Adipocyte (in vitro differentiated cells): Measurements from ENCODE around the gene SLC39A11.
A peak's percentile ranks its signal among the peaks of the same experiment; 100 is the strongest.
"Not testable (repeated sequence)": the region's sequence is repeated elsewhere in the genome, so short reads cannot be mapped to it uniquely, and the experiment has no call there.

Experiments
- DNase-seq: peaks from one replicate; pipeline ENCODE4 v3.0.0-alpha.2; 2015; ENCODE audit warnings: low read depth
- H3K27me3 ChIP-seq: replicated peaks from 2 replicates; pipeline ENCODE4 v1.7.0; 2013; ENCODE audit warnings: mild to moderate bottlenecking, low read length, moderate library complexity; ENCODE audit not compliant: control insufficient read depth, insufficient read depth
- H3K36me3 ChIP-seq: 2 replicates; pipeline ENCODE4 v1.7.0; 2013; ENCODE audit warnings: low read length, mild to moderate bottlenecking, moderate library complexity; ENCODE audit not compliant: control insufficient read depth, insufficient read depth, severe bottlenecking
- H3K4me1 ChIP-seq: 2 replicates; pipeline ENCODE4 v1.7.0; 2013; ENCODE audit warnings: mild to moderate bottlenecking, low read length, moderate library complexity; ENCODE audit not compliant: control insufficient read depth, insufficient read depth
- H3K4me3 ChIP-seq: 2 replicates; pipeline ENCODE4 v1.7.0; 2013; ENCODE audit warnings: mild to moderate bottlenecking, low read length, moderate library complexity
- H3K9ac ChIP-seq: 2 replicates; pipeline ENCODE4 v1.7.0; 2013; ENCODE audit warnings: mild to moderate bottlenecking, low read length, moderate library complexity
- H3K9me3 ChIP-seq: 2 replicates; pipeline ENCODE4 v1.7.0; 2013; ENCODE audit warnings: mild to moderate bottlenecking, low read length, moderate library complexity; ENCODE audit not compliant: control insufficient read depth

The SLC39A11 gene

GRCh38 chr17:73017658-73018057 lies 74.8 kb downstream of the SLC39A11 start:
- Histone ChIP-seq H3K9ac (no peak overlapping the region), H3K36me3 (no peaks in the 10 kb centered on the region), H3K9me3 (peaks cover 11% of the 10 kb centered on the region), H3K27me3 (no peaks in the 10 kb centered on the region), H3K4me1 (peaks cover 3% of the 10 kb centered on the region), H3K4me3 (no peak overlapping the region)
- DNase-seq: peak; percentile 60

DNA sequence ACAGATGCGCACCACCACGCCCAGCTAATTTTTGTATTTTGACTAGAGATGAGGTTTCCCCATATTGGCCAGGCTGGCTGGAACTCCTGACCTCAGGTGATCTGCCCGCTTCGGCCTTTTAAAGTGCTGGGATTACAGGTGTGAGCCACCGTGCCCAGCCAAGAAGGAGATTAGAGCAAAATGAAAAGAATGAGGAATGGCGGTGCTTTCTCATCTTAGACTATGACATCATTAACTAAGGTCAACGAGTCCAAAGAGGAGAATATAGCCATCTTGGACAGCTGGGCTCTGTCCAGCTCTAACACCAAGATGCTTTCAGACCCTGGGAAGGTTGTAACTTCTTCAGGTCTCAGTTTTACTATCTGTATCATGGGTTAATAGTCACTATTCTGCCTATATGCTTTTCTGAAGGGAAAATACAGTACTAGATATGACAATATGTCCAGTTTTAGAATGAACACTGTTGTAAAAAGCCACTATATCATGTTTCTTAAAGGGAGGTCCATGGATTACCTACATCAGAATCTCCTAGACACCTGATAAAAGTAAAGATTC lies 76.7 kb downstream of the SLC39A11 start:
- H3K9ac ChIP-seq: no peak overlapping the region

GRCh38 chr17:73013816-73014663 lies 78.4 kb downstream of the SLC39A11 start:
- H3K9me3 ChIP-seq: peaks cover 7% of the 10 kb centered on the region
- peaks cover 3% of the 10 kb centered on the region for H3K4me1 ChIP-seq
- H3K4me3 ChIP-seq: no peak overlapping the region
- no peaks in the 10 kb centered on the region for H3K27me3 ChIP-seq
- H3K36me3 ChIP-seq: no peaks in the 10 kb centered on the region
- no peak overlapping the region for H3K9ac ChIP-seq
- peak; percentile 1 for DNase-seq

More for the DNA sequence above, 76.7 kb downstream of the SLC39A11 start:
- Histone ChIP-seq H3K4me1 (peaks cover 3% of the 10 kb centered on the region), H3K36me3 (no peaks in the 10 kb centered on the region), H3K4me3 (no peak overlapping the region), H3K9me3 (peaks cover 11% of the 10 kb centered on the region), H3K27me3 (no peaks in the 10 kb centered on the region)
- no peak for DNase-seq

- Histone ChIP-seq H3K27me3 (no peaks in the 10 kb centered on the region), H3K4me3 (no peak overlapping the region), H3K9me3 (no peaks in the 10 kb centered on the region), H3K36me3 (no peaks in the 10 kb centered on the region), H3K9ac (no peak overlapping the region), H3K4me1 (peaks cover 3% of the 10 kb centered on the region)
- DNase-seq: no peak
Measured at GRCh38 chr17:73013301-73013700, 79.2 kb downstream of the SLC39A11 start.

- H3K27me3 ChIP-seq: no peaks in the 10 kb centered on the region
- H3K9ac ChIP-seq: no peak overlapping the region
- no peaks in the 10 kb centered on the region for H3K36me3 ChIP-seq
- H3K9me3 ChIP-seq: no peaks in the 10 kb centered on the region
- no peak for DNase-seq
- no peak overlapping the region for H3K4me3 ChIP-seq
- no peaks in the 10 kb centered on the region for H3K4me1 ChIP-seq
Measured at GRCh38 chr17:73011016-73011486, 81.4 kb downstream of the SLC39A11 start.

DNA sequence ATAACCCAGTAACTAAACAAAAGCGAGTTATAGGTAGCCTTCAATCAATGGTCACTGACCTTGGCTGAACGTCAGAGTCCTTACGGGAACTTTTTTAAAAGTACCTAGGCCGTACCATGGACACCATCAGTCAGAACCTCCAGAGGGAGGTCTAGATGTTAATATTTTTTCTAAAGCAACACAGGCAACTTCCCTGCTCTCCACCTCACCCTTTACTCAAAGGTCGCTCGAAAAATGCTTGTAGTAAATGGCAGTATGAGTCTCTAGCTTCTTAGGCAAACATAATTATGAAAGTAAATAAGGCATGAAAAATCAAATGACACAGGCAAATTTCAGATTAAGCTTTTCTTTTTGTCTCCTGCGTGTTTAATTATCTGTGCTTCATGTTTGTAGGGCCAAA lies 82.1 kb downstream of the SLC39A11 start:
- DNase-seq: no peak
- Histone ChIP-seq H3K4me3 (no peak overlapping the region), H3K36me3 (no peaks in the 10 kb centered on the region), H3K27me3 (no peaks in the 10 kb centered on the region), H3K4me1 (no peaks in the 10 kb centered on the region), H3K9ac (no peak overlapping the region), H3K9me3 (no peaks in the 10 kb centered on the region)

- no peaks in the 10 kb centered on the region for H3K4me1 ChIP-seq
- H3K9me3 ChIP-seq: no peaks in the 10 kb centered on the region
- no peaks in the 10 kb centered on the region for H3K27me3 ChIP-seq
- no peak overlapping the region for H3K4me3 ChIP-seq
- H3K36me3 ChIP-seq: no peaks in the 10 kb centered on the region
- no peak overlapping the region for H3K9ac ChIP-seq
- DNase-seq: no peak
Measured at GRCh38 chr17:73007407-73007806, 85.1 kb downstream of the SLC39A11 start.

DNA sequence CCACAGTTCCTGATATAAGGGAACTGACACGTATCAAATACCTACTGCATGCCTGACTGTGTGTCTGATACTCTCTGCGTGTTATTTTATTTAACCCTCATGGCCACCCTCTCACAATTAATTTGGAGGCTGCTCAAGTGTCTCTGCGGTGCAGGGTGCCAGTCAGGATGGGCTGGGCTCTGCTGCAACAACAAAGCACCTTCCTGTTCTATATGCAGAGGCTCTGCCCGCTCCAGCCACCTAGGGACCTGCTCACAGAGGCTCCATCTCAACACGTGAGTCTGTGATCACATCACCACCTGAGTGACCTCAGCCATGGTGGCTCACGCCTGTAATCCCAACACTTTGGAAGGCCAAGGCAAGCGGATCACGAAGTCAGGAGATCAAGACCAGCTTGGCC lies 87.1 kb downstream of the SLC39A11 start:
- Histone ChIP-seq H3K4me3 (no peak overlapping the region), H3K36me3 (no peaks in the 10 kb centered on the region), H3K9me3 (no peaks in the 10 kb centered on the region), H3K4me1 (no peaks in the 10 kb centered on the region), H3K27me3 (no peaks in the 10 kb centered on the region), H3K9ac (no peak overlapping the region)
- no peak for DNase-seq

- Histone ChIP-seq H3K4me3 (no peak overlapping the region), H3K36me3 (no peaks in the 10 kb centered on the region), H3K9me3 (no peaks in the 10 kb centered on the region), H3K9ac (no peak overlapping the region), H3K4me1 (no peaks in the 10 kb centered on the region), H3K27me3 (no peaks in the 10 kb centered on the region)
- DNase-seq: no peak
Measured at GRCh38 chr17:73003487-73003886, 89.0 kb downstream of the SLC39A11 start.

DNA sequence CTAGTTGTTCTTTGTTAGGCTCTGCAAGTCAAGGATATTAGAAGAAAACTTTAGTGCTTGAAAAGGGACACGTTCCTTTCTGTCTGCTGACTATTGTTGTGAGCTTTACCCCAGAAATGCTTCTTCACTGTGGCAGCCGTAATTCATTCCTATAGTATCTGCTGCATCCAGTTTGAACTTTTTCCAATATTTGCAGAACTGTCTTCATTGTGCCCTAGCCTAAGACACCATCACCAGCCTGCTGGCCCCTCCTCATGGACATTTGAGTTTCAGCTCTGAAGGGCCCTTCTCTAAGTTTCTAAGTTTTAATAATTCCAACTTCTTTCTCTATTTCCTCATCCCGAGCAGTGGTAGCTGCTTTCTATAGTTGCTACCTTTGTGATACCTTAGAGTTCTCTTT lies 91.7 kb downstream of the SLC39A11 start:
- H3K9ac ChIP-seq: no peak overlapping the region
- H3K9me3 ChIP-seq: no peaks in the 10 kb centered on the region
- H3K4me3 ChIP-seq: no peak overlapping the region
- no peaks in the 10 kb centered on the region for H3K4me1 ChIP-seq
- no peak for DNase-seq
- H3K27me3 ChIP-seq: no peaks in the 10 kb centered on the region
- H3K36me3 ChIP-seq: no peaks in the 10 kb centered on the region

- H3K4me3 ChIP-seq, H3K4me1 ChIP-seq, H3K36me3 ChIP-seq, H3K27me3 ChIP-seq, DNase-seq, H3K9me3 ChIP-seq, H3K9ac ChIP-seq: not testable (repeated sequence)
Measured at GRCh38 chr17:72999474-72999873, 93.0 kb downstream of the SLC39A11 start.
